ENCODE data around the gene RGS17.
"Not testable (repeated sequence)": the region's sequence is repeated elsewhere in the genome, so short reads cannot be mapped to it uniquely, and the experiment has no call there.

The RGS17 gene

DNA sequence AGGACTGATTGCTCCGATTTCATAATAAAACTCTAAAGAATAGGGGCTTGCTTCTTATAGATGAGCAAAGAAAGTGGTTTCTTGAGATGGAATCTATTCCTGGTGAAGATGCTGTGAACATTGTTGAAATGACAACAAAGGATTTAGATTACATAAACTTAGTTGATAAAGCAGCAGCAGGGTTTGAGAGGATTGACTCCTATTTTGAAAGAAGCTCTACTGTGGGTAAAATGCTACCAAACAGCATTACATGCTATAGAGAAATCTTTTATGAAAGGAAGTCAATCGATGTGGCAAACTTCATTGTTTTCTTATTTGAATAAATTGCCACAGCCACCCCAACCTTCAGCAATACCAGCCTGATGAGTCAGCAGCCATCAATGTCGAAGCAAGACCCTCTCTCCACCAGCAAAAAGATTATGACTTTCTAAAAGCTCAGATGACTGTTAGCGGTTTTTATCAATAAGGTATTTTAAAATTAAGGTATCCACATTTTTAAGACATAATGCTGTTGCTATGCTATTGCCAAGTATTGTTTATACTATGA lies 115.9 kb downstream of the RGS17 start:
- TF ChIP-seq, protein P1, sequence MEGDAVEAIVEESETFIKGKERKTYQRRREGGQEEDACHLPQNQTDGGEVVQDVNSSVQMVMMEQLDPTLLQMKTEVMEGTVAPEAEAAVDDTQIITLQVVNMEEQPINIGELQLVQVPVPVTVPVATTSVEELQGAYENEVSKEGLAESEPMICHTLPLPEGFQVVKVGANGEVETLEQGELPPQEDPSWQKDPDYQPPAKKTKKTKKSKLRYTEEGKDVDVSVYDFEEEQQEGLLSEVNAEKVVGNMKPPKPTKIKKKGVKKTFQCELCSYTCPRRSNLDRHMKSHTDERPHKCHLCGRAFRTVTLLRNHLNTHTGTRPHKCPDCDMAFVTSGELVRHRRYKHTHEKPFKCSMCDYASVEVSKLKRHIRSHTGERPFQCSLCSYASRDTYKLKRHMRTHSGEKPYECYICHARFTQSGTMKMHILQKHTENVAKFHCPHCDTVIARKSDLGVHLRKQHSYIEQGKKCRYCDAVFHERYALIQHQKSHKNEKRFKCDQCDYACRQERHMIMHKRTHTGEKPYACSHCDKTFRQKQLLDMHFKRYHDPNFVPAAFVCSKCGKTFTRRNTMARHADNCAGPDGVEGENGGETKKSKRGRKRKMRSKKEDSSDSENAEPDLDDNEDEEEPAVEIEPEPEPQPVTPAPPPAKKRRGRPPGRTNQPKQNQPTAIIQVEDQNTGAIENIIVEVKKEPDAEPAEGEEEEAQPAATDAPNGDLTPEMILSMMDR (conservative IDR thresholded peaks at IDR 0.05; ENCODE audit: low read depth, low read length), result no peak
- no peak overlapping the region for H3K4me3 ChIP-seq (ENCODE audit: low read length)
- DNase-seq (ENCODE audit: low read depth), result no peak

DNA sequence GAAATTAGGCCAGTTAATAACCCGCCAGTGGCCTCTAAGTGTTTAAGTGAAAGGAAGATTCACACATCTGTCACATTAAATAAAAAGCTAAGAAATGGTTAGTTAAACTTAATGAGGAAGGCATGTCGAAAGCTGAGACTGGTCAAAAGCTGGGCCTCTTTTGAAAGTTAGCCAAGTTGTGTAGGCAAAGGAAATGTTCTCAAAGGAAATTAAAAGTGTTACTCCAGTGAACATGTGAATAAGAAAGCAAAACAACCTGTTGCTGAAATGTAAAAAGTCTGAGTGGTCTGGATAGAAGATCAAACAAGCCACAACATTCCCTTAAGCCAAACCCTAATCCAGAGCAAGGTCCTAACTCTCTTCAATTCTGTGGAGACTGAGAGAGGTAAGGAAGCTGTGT lies 117.6 kb downstream of the RGS17 start:
- TF ChIP-seq, protein P1 (conservative IDR thresholded peaks at IDR 0.05; ENCODE audit: low read depth, low read length), result no peak
- no peak overlapping the region for H3K4me3 ChIP-seq (ENCODE audit: low read length)
- DNase-seq (ENCODE audit: low read depth), result no peak

DNA sequence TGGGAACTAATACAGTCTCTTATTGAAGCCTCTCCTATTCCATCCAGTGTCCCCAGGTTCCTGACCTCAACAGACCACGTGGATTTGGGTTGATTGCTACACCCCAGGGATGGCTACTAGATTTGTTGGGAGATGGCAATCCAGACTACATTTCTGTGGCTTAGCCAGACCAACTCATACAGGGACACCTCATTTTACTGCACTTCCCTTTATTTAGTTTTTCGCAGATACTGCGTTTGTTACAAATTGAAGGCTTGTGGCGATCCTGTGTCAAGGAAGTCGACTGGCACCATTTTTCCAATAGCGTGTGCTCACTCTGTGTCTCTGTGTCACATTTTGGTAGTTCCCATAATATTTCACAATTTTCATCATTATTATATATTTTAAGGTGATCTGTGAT lies 118.2 kb downstream of the RGS17 start:
- no peak for DNase-seq (ENCODE audit: low read depth)
- TF ChIP-seq, protein P1 (conservative IDR thresholded peaks at IDR 0.05; ENCODE audit: low read depth, low read length), result no peak

DNA sequence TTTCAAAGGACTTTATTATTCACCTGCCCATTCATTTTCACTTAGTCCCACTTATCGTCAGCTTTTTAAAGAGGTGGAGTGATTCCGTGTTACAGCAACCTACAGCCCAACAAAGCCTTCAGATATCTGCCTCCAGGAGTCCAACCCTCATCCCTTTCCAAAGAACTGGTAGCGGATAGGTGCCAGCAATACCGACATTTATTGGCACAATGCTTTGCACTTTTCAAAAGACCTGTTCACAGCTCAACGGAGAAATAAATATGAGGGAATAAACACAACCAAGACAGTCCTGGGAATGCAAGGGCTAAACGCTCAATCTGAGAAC lies 127.8 kb downstream of the RGS17 start:
- DNase-seq (ENCODE audit: low read depth), result no peak
- TF ChIP-seq, protein P1 (conservative IDR thresholded peaks at IDR 0.05; ENCODE audit: low read depth, low read length), result no peak
- H3K4me3 ChIP-seq (ENCODE audit: low read length), result peak overlapping the region; percentile 97

More for the DNA sequence above, 118.2 kb downstream of the RGS17 start:
- no peak overlapping the region for H3K4me3 ChIP-seq (ENCODE audit: low read length)

DNA sequence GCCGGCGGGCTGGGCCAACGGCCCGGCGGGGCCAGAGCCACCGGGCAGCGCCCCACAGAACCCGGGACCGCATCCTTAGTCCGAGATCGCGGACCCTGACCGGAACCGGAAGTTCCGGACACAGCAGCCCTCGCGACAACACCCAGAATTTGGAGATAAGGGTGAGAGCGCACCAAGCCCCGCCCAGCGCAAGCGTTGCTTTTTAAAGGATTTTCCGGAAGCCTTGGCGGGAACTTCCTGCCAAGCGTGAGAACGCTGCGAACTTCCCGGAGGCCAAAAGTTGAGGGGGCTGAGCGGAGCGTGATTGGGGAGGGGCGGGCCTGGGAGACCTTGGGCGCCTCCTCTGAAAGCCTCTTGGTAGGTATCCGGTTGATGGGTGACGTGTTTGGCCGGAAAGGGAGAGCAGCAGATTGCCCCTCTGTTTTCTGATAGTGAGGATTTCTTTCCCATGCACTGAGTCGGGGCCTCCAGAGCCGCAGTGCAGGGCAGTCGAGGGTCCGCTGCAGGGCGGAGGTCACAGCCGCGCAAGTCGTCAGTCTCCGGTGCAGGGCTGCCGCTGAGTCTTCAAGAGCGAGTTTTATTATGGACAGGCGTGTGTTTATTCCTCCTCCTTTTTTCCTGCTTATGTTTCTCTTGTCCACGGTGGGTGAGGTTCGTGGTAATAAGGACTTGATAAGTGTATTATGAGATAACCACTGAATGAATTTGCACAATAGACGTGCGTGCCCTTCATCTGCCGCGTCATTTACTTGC lies 128.3 kb downstream of the RGS17 start, which contains the start of gene MTRF1L:
MTRF1L (minus strand) TSS at position 97 of the 753 bp plus-strand sequence; CDS start at position 73, 24 bp downstream.
- TF ChIP-seq, protein P1 (conservative IDR thresholded peaks at IDR 0.05; ENCODE audit: low read depth, low read length), result no peak
- peak within 1 kb of the TSS; percentile 97 for H3K4me3 ChIP-seq (ENCODE audit: low read length)
- peak; percentile 85 for DNase-seq (ENCODE audit: low read depth)

DNA sequence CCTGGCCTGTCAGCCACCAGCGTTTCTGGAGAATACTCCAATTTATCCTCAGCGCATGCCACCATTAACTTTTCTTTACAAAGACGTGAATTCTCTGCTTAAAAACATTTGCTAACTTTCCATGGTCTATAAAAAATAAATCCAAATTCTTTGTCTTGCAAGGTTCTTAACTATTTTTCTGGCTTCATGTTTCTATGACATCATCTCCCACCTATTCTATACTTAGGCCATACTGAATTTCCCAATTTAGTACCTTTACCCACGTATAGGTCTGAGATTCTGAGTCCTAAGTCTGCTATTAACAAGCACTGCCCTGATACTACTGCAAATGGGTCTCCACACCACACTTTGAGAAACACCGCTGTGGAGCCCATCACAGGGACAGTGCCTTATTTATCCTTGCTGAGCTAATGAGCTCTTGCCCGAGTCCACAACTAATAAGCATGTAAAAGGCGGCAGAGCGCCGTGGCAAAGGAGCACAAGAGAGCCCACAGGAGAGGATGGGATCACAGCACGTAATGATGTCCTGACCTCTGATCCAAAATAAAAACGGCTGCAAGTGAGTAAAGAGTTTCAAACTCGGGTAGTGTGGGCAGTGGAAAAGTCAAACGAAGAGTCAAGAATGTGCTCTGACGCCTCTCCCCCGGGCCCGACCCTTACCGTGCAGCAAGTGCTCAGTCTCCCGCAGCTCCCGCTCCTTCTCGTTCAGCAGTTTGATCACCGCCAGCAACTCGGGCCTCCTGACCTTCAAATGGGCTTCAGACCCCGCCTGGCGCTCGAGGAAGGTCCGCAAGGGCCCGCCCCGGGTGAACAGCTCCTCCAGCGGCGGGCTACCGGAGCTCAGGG lies 129.1 kb downstream of the RGS17 start:
- TF ChIP-seq, protein P1 (conservative IDR thresholded peaks at IDR 0.05; ENCODE audit: low read depth, low read length), result no peak
- peak overlapping the region; percentile 97 for H3K4me3 ChIP-seq (ENCODE audit: low read length)
- no peak for DNase-seq (ENCODE audit: low read depth)

DNA sequence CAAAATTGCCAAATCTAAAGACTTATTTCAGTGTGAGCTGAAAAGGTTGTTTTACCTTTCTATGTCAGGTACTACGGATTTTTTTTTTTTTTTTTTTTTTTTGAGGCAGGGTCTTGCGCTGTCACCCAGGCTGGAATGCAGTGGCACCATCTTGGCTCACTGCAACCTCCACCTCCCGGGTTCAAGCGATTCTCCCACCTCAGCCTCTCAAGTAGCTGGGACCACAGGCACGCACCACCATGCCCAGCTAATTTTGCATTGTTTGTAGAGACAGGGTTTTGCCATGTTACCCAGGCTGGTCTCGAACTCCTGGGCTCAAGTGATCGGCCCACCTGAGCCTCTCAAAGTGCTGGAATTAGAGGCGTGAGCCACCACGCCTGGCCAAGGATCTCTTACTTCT lies 130.3 kb downstream of the RGS17 start:
- DNase-seq (ENCODE audit: low read depth); H3K4me3 ChIP-seq (ENCODE audit: low read length): not testable (repeated sequence)

Data from retinal pigment epithelial cell (primary cell).